CD14-positive monocyte (primary cell): ENCODE measurements around the gene TNFAIP8. TPM values are rescaled to one million over a fixed set of nuclear protein-coding genes. Genes with fewer than 3 reads are reported as not detected.

ENCODE experiments used
- DNase-seq, 3 donors: peaks; one replicate each; pipeline ENCODE4 v3.0.0-alpha.2; 2011 to 2022
- H2AFZ ChIP-seq: 2 replicates; pipeline ENCODE4 v1.6.0; 2012; ENCODE audit warnings: mild to moderate bottlenecking, low read depth, low read length, inconsistent platforms; ENCODE audit not compliant: insufficient read depth, poor library complexity, severe bottlenecking
- H3K27ac ChIP-seq, 2 donors: 1 replicate in 1 of 2; 2 replicates in 1 of 2; pipeline ENCODE4 v1.5.1; 2012 to 2013; ENCODE audit warnings: low read length in 2 of 2, control low read depth in 1 of 2, inconsistent platforms in 1 of 2, low read depth in 1 of 2, mild to moderate bottlenecking in 1 of 2
- H3K27me3 ChIP-seq, 2 donors: one replicate each; pipeline versions ENCODE4 v1.6.0 to v1.6.1; 2011 to 2013; ENCODE audit warnings: low read length in 2 of 2; ENCODE audit not compliant: control insufficient read depth in 2 of 2, insufficient read depth in 2 of 2
- H3K36me3 ChIP-seq, 2 donors: replicated peaks in 1 of 2; 1 replicate in 1 of 2; 2 replicates in 1 of 2; pipeline versions ENCODE4 v1.5.1 to v1.6.1; 2012 to 2013; ENCODE audit warnings: low read length in 2 of 2, control low read depth in 1 of 2, inconsistent platforms in 1 of 2, mild to moderate bottlenecking in 1 of 2; ENCODE audit not compliant: insufficient read depth in 2 of 2, control insufficient read depth in 1 of 2
- H3K4me1 ChIP-seq, 2 donors: 1 replicate in 1 of 2; 2 replicates in 1 of 2; pipeline versions ENCODE4 v1.5.1 to v1.6.1; 2012 to 2013; ENCODE audit warnings: low read length in 2 of 2, control low read depth in 1 of 2, inconsistent platforms in 1 of 2, mild to moderate bottlenecking in 1 of 2, moderate library complexity in 1 of 2; ENCODE audit not compliant: insufficient read depth in 2 of 2, control insufficient read depth in 1 of 2
- H3K4me2 ChIP-seq: replicated peaks from 2 replicates; pipeline ENCODE3; 2012; ENCODE audit warnings: low read length, moderate library complexity, mild to moderate bottlenecking; ENCODE audit not compliant: poor library complexity, severe bottlenecking; ENCODE audit errors: extremely low read depth
- H3K4me3 ChIP-seq, 3 experiments: fragments of 200-600 bp in 1 of 3; sonication (generic) in 1 of 3; replicated peaks in 1 of 3; 1 replicate in 2 of 3; 2 replicates in 1 of 3; pipeline ENCODE4 v1.5.1; 2011 to 2013; ENCODE audit warnings: low read length in 3 of 3, mild to moderate bottlenecking in 3 of 3, control low read depth in 2 of 3, low read depth in 2 of 3, inconsistent platforms in 1 of 3, moderate library complexity in 1 of 3
- H3K79me2 ChIP-seq: 2 replicates; pipeline ENCODE4 v1.6.0; 2012; ENCODE audit warnings: mild to moderate bottlenecking, control low read depth, inconsistent platforms, low read length, moderate library complexity; ENCODE audit not compliant: insufficient read depth
- H3K9ac ChIP-seq: 2 replicates; pipeline ENCODE4 v1.6.0; 2017; ENCODE audit warnings: low read length, mild to moderate bottlenecking; ENCODE audit not compliant: insufficient read depth, poor library complexity, severe bottlenecking
- H3K9me3 ChIP-seq, 2 donors: replicated peaks in 1 of 2; 1 replicate in 1 of 2; 2 replicates in 1 of 2; pipeline versions ENCODE4 v1.5.1 to v1.6.1; 2012 to 2013; ENCODE audit warnings: low read length in 2 of 2, control low read depth in 1 of 2; ENCODE audit not compliant: control insufficient read depth in 1 of 2, insufficient read depth in 1 of 2
- H4K20me1 ChIP-seq: 2 replicates; pipeline ENCODE4 v1.6.0; 2012; ENCODE audit warnings: mild to moderate bottlenecking, low read length, control low read depth, moderate library complexity; ENCODE audit not compliant: insufficient read depth
- H3K27ac Mint-ChIP-seq, 7 donors: one replicate each; pipeline ENCODE4 v1.8.0; 2020; ENCODE audit warnings: mild to moderate bottlenecking in 7 of 7, mixed read lengths in 7 of 7, moderate library complexity in 6 of 7, inconsistent platforms in 2 of 7
- H3K27me3 Mint-ChIP-seq, 3 donors: one replicate each; pipeline ENCODE4 v1.8.0; 2021 to 2022; ENCODE audit warnings: low read depth in 3 of 3, mild to moderate bottlenecking in 3 of 3, mixed read lengths in 3 of 3, moderate library complexity in 3 of 3, inconsistent platforms in 1 of 3
- H3K36me3 Mint-ChIP-seq, 2 donors: one replicate each; pipeline ENCODE4 v1.8.0; 2020; ENCODE audit warnings: mixed read lengths in 2 of 2, inconsistent platforms in 1 of 2, mild to moderate bottlenecking in 1 of 2
- H3K4me1 Mint-ChIP-seq: one replicate; pipeline ENCODE4 v1.8.0; 2020; ENCODE audit warnings: mild to moderate bottlenecking, mixed read lengths
- H3K4me3 Mint-ChIP-seq, 2 donors: one replicate each; pipeline ENCODE4 v1.8.0; 2020; ENCODE audit warnings: mild to moderate bottlenecking in 2 of 2, mixed read lengths in 2 of 2, moderate library complexity in 1 of 2
- H3K9me3 Mint-ChIP-seq, 7 donors: one replicate each; pipeline ENCODE4 v1.8.0; 2020 to 2022; ENCODE audit warnings: mixed read lengths in 7 of 7, mild to moderate bottlenecking in 6 of 7, moderate library complexity in 6 of 7, inconsistent platforms in 2 of 7
- WGBS: methylation state at CpG from one replicate; pipeline ENCODE4 v1.1.5; 2013; ENCODE audit warnings: missing lambda C conversion rate; ENCODE audit not compliant: insufficient coverage; 5-methylcytosine and 5-hydroxymethylcytosine counted together
- intact Hi-C, 2 donors: fragments of 100-400 bp; cut with micrococcal nuclease; formaldehyde crosslinking; loops; one replicate each; pipeline versions ENCODE4 v1.15.0 to v1.15.1; 2023
- polyA plus RNA-seq, 3 donors: library from polyadenylated mRNA; depleted of rRNA in 1 of 3; unstranded in 2 of 3; stranded (reverse) in 1 of 3; fragments of 300-500 nt in 2 of 3; fragments of >200 nt in 1 of 3; fragmentation: Illumina TruSeq in 2 of 3; gene quantifications; 1 replicate in 2 of 3; 2 replicates in 1 of 3; pipeline ENCODE4 v1.2.3, GENCODE V29; 2012 to 2021
- TF ChIP-seq, protein P1 (sequence below): fragments of 200-600 bp; IDR thresholded peaks from one replicate; pipeline ENCODE4 v1.8.0; 2022; ENCODE audit warnings: antibody characterized with exemption, mild to moderate bottlenecking

The TNFAIP8 gene
- polyA plus RNA-seq, 3 donors: 20.6 to 55.5 (median 47.0) TPM

DNA sequence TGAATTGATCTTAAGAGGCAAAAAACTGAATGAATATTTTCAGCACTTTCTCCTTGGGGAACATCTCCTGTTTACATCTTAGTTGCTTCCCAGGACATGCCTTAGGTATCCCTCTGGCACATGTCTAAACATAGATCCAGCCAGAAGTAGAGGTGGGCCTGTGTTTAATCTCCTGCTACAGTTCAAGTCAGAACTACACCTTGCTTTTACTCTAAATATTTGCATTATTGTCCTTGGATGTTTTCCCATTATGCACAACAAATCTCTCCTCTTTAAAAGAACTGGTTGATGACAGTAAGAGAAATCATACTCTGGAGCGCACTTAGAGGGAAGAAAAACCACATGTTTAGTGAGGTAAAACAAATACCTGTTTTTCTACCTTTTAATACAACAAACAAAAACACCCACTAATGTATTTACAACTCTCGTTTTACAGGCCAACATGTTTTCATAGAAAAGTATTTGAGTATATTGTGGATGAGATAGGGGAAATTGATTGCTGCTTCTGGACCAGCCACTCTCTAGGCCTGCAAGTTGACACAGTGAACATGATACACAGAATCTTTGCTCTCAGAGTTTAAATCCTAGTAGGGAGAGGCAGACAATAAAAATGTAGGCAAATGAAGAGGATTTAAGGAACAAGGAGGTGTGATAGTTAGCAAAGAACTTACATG is 32.3 kb downstream of the TNFAIP8 start:
- H3K36me3 ChIP-seq: peaks cover 7 to 10% of the 10 kb centered on the region in 2 donors
- H3K9ac ChIP-seq: no peak overlapping the region
- peaks cover 100% of the 10 kb centered on the region for H3K79me2 ChIP-seq
- Mint-ChIP-seq H3K27me3 (peaks cover 0 to 2% (median 0%) of the 10 kb centered on the region in 3 donors), H3K27ac (peak overlapping the region in 5 of 7 donors; percentile 18 to 79 (median 50)), H3K36me3 (peaks cover 17 to 31% of the 10 kb centered on the region in 2 donors), H3K4me3 (no peak overlapping the region), H3K4me1 (peaks cover 74% of the 10 kb centered on the region), H3K9me3 (no peaks in the 10 kb centered on the region)
- TF ChIP-seq, protein P1, sequence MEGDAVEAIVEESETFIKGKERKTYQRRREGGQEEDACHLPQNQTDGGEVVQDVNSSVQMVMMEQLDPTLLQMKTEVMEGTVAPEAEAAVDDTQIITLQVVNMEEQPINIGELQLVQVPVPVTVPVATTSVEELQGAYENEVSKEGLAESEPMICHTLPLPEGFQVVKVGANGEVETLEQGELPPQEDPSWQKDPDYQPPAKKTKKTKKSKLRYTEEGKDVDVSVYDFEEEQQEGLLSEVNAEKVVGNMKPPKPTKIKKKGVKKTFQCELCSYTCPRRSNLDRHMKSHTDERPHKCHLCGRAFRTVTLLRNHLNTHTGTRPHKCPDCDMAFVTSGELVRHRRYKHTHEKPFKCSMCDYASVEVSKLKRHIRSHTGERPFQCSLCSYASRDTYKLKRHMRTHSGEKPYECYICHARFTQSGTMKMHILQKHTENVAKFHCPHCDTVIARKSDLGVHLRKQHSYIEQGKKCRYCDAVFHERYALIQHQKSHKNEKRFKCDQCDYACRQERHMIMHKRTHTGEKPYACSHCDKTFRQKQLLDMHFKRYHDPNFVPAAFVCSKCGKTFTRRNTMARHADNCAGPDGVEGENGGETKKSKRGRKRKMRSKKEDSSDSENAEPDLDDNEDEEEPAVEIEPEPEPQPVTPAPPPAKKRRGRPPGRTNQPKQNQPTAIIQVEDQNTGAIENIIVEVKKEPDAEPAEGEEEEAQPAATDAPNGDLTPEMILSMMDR: no peak
- H3K4me1 ChIP-seq: peaks cover 28 to 38% of the 10 kb centered on the region in 2 donors
- peaks cover 100% of the 10 kb centered on the region for H4K20me1 ChIP-seq
- peak overlapping the region in 1 of 2 donors; percentile 38 for H3K27ac ChIP-seq
- DNase-seq: no peak
- no peaks in the 10 kb centered on the region for H3K27me3 ChIP-seq
- H3K9me3 ChIP-seq: no peaks in the 10 kb centered on the region
- no CpG with 5 or more reads among the region's 2 CpGs for WGBS
- H2AFZ ChIP-seq: no peak overlapping the region
- no peak overlapping the region for H3K4me2 ChIP-seq
- intact Hi-C loops: no loop called here
- H3K4me3 ChIP-seq: no peak overlapping the region

DNA sequence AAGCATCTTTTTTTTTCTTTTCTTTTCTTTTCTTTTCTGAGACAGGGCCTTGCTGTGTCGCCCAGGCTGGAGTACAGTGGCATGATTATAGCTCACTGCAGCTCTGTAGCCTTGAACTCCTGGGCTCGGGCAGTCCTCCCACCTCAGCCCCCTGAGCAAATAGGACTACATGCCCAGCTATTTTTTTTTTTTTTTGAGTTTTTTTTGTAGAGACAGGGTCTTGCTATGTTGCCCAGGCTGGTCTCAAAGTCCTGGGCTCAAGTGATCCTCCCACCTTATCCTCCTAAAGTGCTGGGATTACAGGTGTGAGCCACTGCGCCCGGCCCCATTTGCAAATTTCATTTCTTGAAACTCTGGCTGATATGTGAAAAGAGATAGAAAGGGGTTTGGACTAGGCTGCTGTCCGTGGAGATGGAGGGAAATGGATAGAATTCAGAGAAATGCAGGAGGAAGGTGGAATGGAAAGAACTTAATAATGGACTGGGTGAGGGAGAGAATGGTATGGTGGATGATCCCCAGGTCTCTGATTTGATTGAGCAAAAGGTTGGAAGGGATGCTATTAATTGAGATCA is 32.9 kb downstream of the TNFAIP8 start:
- intact Hi-C loops: no loop called here
- Histone ChIP-seq H3K9me3 (no peaks in the 10 kb centered on the region), H3K27me3 (no peaks in the 10 kb centered on the region), H3K4me2 (peak overlapping the region; percentile 37), H3K79me2 (peaks cover 100% of the 10 kb centered on the region), H4K20me1 (peaks cover 98% of the 10 kb centered on the region), H3K4me1 (peaks cover 28 to 38% of the 10 kb centered on the region in 2 donors), H3K36me3 (peaks cover 12 to 16% of the 10 kb centered on the region in 2 donors), H3K27ac (peak overlapping the region in 1 of 2 donors; percentile 38), H2AFZ (no peak overlapping the region), H3K9ac (no peak overlapping the region), H3K4me3 (peak overlapping the region in 1 of 3 experiments; percentile 46)
- WGBS: 95% methylated on average over 3 of the region's 5 CpGs
- H3K36me3 Mint-ChIP-seq: peaks cover 23 to 37% of the 10 kb centered on the region in 2 donors
- DNase-seq: no peak
- no peak overlapping the region for H3K4me3 Mint-ChIP-seq
- no peaks in the 10 kb centered on the region for H3K9me3 Mint-ChIP-seq
- peaks cover 73% of the 10 kb centered on the region for H3K4me1 Mint-ChIP-seq
- H3K27ac Mint-ChIP-seq: peak overlapping the region in 6 of 7 donors; percentile 22 to 79 (median 56)
- peaks cover 0 to 2% (median 0%) of the 10 kb centered on the region in 3 donors for H3K27me3 Mint-ChIP-seq
- TF ChIP-seq, protein P1: no peak
